CD8-positive, alpha-beta memory T cell (primary cell): ENCODE measurements around the gene TMEM14B. TPM values are rescaled to one million over a fixed set of nuclear protein-coding genes. Genes with fewer than 3 reads are reported as not detected.

Experiments
- CTCF ChIA-PET: fragments of 350-600 bp; sonication (Branson Sonifier 250); formaldehyde crosslinking; loops from one replicate; lab custom pipeline; 2021; ENCODE audit warnings: antibody characterized with exemption; lab: Charles Lee
- POLR2A ChIA-PET: fragments of 350-600 bp; sonication (Branson Sonifier 250); formaldehyde crosslinking; loops from one replicate; lab custom pipeline; 2021; ENCODE audit warnings: antibody characterized with exemption; lab: Charles Lee
- DNase-seq, 5 donors: peaks; one replicate each; pipeline versions ENCODE4 v3.0.0 to v3.0.0-alpha.2; 2020 to 2022; ENCODE audit warnings: mixed read lengths in 1 of 5
- H3K27ac ChIP-seq: one replicate; pipeline ENCODE4 v1.7.0; 2013; ENCODE audit warnings: low read depth, mild to moderate bottlenecking, low read length, moderate library complexity
- H3K27me3 ChIP-seq: 2 replicates; pipeline ENCODE4 v1.7.0; 2013; ENCODE audit warnings: low read length, mild to moderate bottlenecking; ENCODE audit not compliant: insufficient read depth, poor library complexity, severe bottlenecking
- H3K36me3 ChIP-seq: 2 replicates; pipeline ENCODE4 v1.7.0; 2013; ENCODE audit warnings: mild to moderate bottlenecking, low read length, moderate library complexity; ENCODE audit not compliant: insufficient read depth
- H3K4me1 ChIP-seq: 2 replicates; pipeline ENCODE4 v1.7.0; 2013; ENCODE audit warnings: mild to moderate bottlenecking, low read length, moderate library complexity; ENCODE audit not compliant: insufficient read depth
- H3K4me3 ChIP-seq: 2 replicates; pipeline ENCODE4 v1.7.0; 2013; ENCODE audit warnings: mild to moderate bottlenecking, low read length
- H3K9me3 ChIP-seq: 2 replicates; pipeline ENCODE4 v1.7.0; 2013; ENCODE audit warnings: mild to moderate bottlenecking, low read length
- H3K27ac Mint-ChIP-seq, 8 donors: one replicate each; pipeline ENCODE4 v1.8.0; 2020 to 2021; ENCODE audit warnings: mixed read lengths in 8 of 8, mild to moderate bottlenecking in 6 of 8, inconsistent platforms in 3 of 8, moderate library complexity in 3 of 8
- H3K27me3 Mint-ChIP-seq, 2 donors: one replicate each; pipeline ENCODE4 v1.8.0; 2020 to 2021; ENCODE audit warnings: mixed read lengths in 2 of 2, mild to moderate bottlenecking in 1 of 2, moderate library complexity in 1 of 2
- H3K36me3 Mint-ChIP-seq, 3 donors: one replicate each; pipeline ENCODE4 v1.8.0; 2020 to 2021; ENCODE audit warnings: mixed read lengths in 3 of 3, inconsistent platforms in 1 of 3, mild to moderate bottlenecking in 1 of 3
- H3K4me1 Mint-ChIP-seq, 3 donors: one replicate each; pipeline ENCODE4 v1.8.0; 2020 to 2021; ENCODE audit warnings: mixed read lengths in 3 of 3, inconsistent platforms in 1 of 3, mild to moderate bottlenecking in 1 of 3
- H3K4me3 Mint-ChIP-seq, 7 donors: one replicate each; pipeline ENCODE4 v1.8.0; 2020 to 2021; ENCODE audit warnings: mixed read lengths in 7 of 7, mild to moderate bottlenecking in 6 of 7, moderate library complexity in 4 of 7, inconsistent platforms in 2 of 7
- H3K9me3 Mint-ChIP-seq, 5 donors: one replicate each; pipeline ENCODE4 v1.8.0; 2020 to 2022; ENCODE audit warnings: mixed read lengths in 5 of 5, mild to moderate bottlenecking in 3 of 5, moderate library complexity in 2 of 5, inconsistent platforms in 1 of 5
- polyA plus RNA-seq: library from polyadenylated mRNA; unstranded; fragments of 300-500 nt; fragmentation: Illumina TruSeq; gene quantifications from one replicate; pipeline ENCODE4 v1.2.3, GENCODE V29; 2021
- total RNA-seq, 2 experiments: library from RNA; stranded (reverse); gene quantifications; one replicate each; pipeline ENCODE4 v1.2.3, GENCODE V29; 2021

TMEM14B gene
- total and polyA plus RNA-seq, 3 experiments from 2014 or later = 82.0 to 188 (median 85.1) TPM

DNA sequence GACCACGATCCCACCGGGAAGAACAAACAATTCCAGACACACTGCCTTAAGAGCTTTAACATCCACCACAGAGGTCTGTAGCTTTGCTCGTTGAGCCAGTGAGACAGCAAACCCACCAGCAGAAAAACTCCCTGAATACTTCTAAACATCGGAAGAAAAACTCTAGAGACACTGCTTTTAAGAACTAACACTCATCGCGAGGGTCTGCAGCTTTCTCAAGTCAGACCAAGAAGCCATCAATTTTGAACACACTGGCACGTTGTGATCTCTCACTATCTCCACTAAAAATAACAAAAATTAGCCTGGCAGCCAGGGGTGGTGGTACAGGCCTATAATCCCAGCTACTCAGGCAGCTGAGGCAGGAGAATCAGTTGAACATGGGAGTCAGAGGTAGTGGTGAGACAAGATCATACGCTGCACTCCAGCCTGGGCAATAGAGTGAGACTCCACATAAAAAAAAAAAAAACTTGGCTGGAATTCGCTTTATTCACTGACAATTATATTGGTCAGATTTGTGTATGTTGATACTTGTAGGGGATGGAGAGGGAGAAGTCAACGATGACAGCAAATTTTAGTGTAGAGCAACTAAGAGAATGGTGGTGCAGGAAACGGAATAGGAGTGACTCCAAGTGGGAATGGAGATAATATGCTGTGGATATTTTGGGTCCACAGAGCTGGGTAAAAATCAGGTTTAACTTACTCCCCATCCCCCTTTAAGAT lies 25.6 kb upstream of the TMEM14B start:
- no peaks in the 10 kb centered on the region for H3K9me3 ChIP-seq
- peaks cover 35% of the 10 kb centered on the region for H3K4me1 ChIP-seq
- H3K4me3 Mint-ChIP-seq = peak overlapping the region; percentile 85 to 97 (median 94)
- peaks cover 0 to 3% (median 0%) of the 10 kb centered on the region in 5 donors for H3K9me3 Mint-ChIP-seq
- H3K4me3 ChIP-seq = peak overlapping the region; percentile 83
- no peaks in the 10 kb centered on the region for H3K36me3 ChIP-seq
- CTCF ChIA-PET = interaction anchor here (0.8 to 3.1 kb wide), 4 partner anchors 11 to 38 kb away, joined by 3 to 11 read pairs (median 3); partner anchors contain the start of genes C6orf52 and PAK1IP1
- peaks cover 53 to 83% (median 74%) of the 10 kb centered on the region in 3 donors for H3K4me1 Mint-ChIP-seq
- H3K27ac ChIP-seq = peak overlapping the region; percentile 84
- H3K27me3 Mint-ChIP-seq = no peaks in the 10 kb centered on the region
- H3K27ac Mint-ChIP-seq = peak overlapping the region; percentile 81 to 98 (median 92)
- H3K36me3 Mint-ChIP-seq = peaks cover 0 to 16% (median 3%) of the 10 kb centered on the region in 3 donors
- H3K27me3 ChIP-seq = no peaks in the 10 kb centered on the region
- DNase-seq = no peak
- POLR2A ChIA-PET = interaction anchor here (0.6 to 1.6 kb wide), 4 partner anchors 22 to 27 kb away, joined by 3 to 17 read pairs (median 6); partner anchors contain the start of genes C6orf52 and PAK1IP1

DNA sequence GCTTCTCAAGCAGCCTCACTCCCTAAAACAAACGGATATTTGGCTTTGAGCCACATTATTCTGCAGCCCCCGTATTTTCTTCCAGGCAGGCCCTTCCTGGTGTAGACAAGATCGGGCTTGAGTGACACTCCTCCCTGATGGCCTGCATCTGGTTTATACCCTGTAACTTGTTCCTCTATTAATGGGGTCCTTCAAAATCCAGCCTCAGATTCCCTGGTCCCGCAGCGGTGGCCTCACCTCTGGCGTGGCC lies 25.1 kb upstream of the TMEM14B start:
- ChIA-PET POLR2A (interaction anchor here (1.0 kb wide), 1 partner anchor 28 kb away, joined by 5 read pairs; the partner anchor contains the start of genes C6orf52 and PAK1IP1), CTCF (interaction anchor here (1.3 to 3.1 kb wide), 2 partner anchors 20 to 28 kb away, joined by 3 to 11 read pairs; partner anchors contain the start of genes C6orf52 and PAK1IP1)
- Histone ChIP-seq H3K27ac (peak overlapping the region; percentile 84), H3K36me3 (no peaks in the 10 kb centered on the region), H3K27me3 (no peaks in the 10 kb centered on the region), H3K9me3 (no peaks in the 10 kb centered on the region), H3K4me1 (peaks cover 35% of the 10 kb centered on the region), H3K4me3 (peak overlapping the region; percentile 83)
- Mint-ChIP-seq H3K27ac (peak overlapping the region; percentile 81 to 98 (median 92)), H3K4me3 (peak overlapping the region; percentile 85 to 97 (median 94)), H3K9me3 (peaks cover 0 to 3% (median 0%) of the 10 kb centered on the region in 5 donors), H3K27me3 (no peaks in the 10 kb centered on the region), H3K36me3 (peaks cover 0 to 19% (median 3%) of the 10 kb centered on the region in 3 donors), H3K4me1 (peaks cover 55 to 82% (median 77%) of the 10 kb centered on the region in 3 donors)
- DNase-seq = peak in 1 of 5 donors; percentile 19

GRCh38 chr6:10722820-10723566 lies 24.6 kb upstream of the TMEM14B start, which contains the start of gene TMEM14C:
Gene TMEM14C, plus strand, starts transcription at chr6:10723070. Its CDS starts 1,544 bp downstream, at chr6:10724614.
- Histone ChIP-seq H3K4me3 (peak within 1 kb of the TSS; percentile 83), H3K27me3 (no peaks in the 10 kb centered on the region), H3K4me1 (peaks cover 35% of the 10 kb centered on the region), H3K36me3 (no peaks in the 10 kb centered on the region), H3K9me3 (no peaks in the 10 kb centered on the region), H3K27ac (peak within 1 kb of the TSS; percentile 84)
- H3K4me1 Mint-ChIP-seq = peaks cover 58 to 86% (median 80%) of the 10 kb centered on the region in 3 donors
- peak; percentile 63 to 81 (median 72) for DNase-seq
- ChIA-PET CTCF (interaction anchor here (1.3 to 3.1 kb wide), 2 partner anchors 20 to 28 kb away, joined by 3 to 11 read pairs; partner anchors contain the start of genes C6orf52 and PAK1IP1), POLR2A (interaction anchor here (1.0 kb wide), 1 partner anchor 28 kb away, joined by 5 read pairs; the partner anchor contains the start of genes C6orf52 and PAK1IP1)
- H3K4me3 Mint-ChIP-seq = peak within 1 kb of the TSS; percentile 85 to 97 (median 94)
- H3K9me3 Mint-ChIP-seq = peaks cover 0 to 3% (median 0%) of the 10 kb centered on the region in 5 donors
- peak within 1 kb of the TSS; percentile 81 to 98 (median 95) for H3K27ac Mint-ChIP-seq
- no peaks in the 10 kb centered on the region for H3K27me3 Mint-ChIP-seq
- H3K36me3 Mint-ChIP-seq = peaks cover 0 to 22% (median 3%) of the 10 kb centered on the region in 3 donors

- Mint-ChIP-seq H3K36me3 (peaks cover 0 to 26% (median 3%) of the 10 kb centered on the region in 3 donors), H3K27ac (peak overlapping the region; percentile 81 to 98 (median 95)), H3K4me1 (peaks cover 60 to 88% (median 80%) of the 10 kb centered on the region in 3 donors), H3K27me3 (no peaks in the 10 kb centered on the region), H3K4me3 (peak overlapping the region; percentile 85 to 97 (median 94)), H3K9me3 (peaks cover 0 to 3% (median 0%) of the 10 kb centered on the region in 5 donors)
- H3K36me3 ChIP-seq = no peaks in the 10 kb centered on the region
- no peak for DNase-seq
- ChIA-PET CTCF (interaction anchor here (3.1 kb wide), 1 partner anchor 29 kb away, joined by 11 read pairs; the partner anchor contains the start of genes C6orf52 and PAK1IP1), POLR2A (no interaction called here)
- H3K27ac ChIP-seq = peak overlapping the region; percentile 84
- no peaks in the 10 kb centered on the region for H3K9me3 ChIP-seq
- no peaks in the 10 kb centered on the region for H3K27me3 ChIP-seq
- H3K4me1 ChIP-seq = peaks cover 35% of the 10 kb centered on the region
- H3K4me3 ChIP-seq = peak overlapping the region; percentile 83
These were observed 24.1 kb upstream of the TMEM14B start for GRCh38 chr6:10723567-10723881.

GRCh38 chr6:10725044-10725443 lies 22.6 kb upstream of the TMEM14B start:
- Histone ChIP-seq H3K4me1 (peaks cover 35% of the 10 kb centered on the region), H3K9me3 (no peaks in the 10 kb centered on the region), H3K27me3 (no peaks in the 10 kb centered on the region), H3K4me3 (no peak overlapping the region), H3K27ac (no peak overlapping the region), H3K36me3 (no peaks in the 10 kb centered on the region)
- ChIA-PET CTCF (no interaction called here), POLR2A (no interaction called here)
- Mint-ChIP-seq H3K4me1 (peaks cover 54 to 75% (median 67%) of the 10 kb centered on the region in 3 donors), H3K36me3 (peaks cover 0 to 33% (median under 1%) of the 10 kb centered on the region in 3 donors), H3K27ac (peak overlapping the region in 5 of 8 donors; percentile 33 to 87 (median 40)), H3K27me3 (no peaks in the 10 kb centered on the region), H3K4me3 (peak overlapping the region in 3 of 7 donors; percentile 33 to 85 (median 53)), H3K9me3 (no peaks in the 10 kb centered on the region)
- DNase-seq = no peak

DNA sequence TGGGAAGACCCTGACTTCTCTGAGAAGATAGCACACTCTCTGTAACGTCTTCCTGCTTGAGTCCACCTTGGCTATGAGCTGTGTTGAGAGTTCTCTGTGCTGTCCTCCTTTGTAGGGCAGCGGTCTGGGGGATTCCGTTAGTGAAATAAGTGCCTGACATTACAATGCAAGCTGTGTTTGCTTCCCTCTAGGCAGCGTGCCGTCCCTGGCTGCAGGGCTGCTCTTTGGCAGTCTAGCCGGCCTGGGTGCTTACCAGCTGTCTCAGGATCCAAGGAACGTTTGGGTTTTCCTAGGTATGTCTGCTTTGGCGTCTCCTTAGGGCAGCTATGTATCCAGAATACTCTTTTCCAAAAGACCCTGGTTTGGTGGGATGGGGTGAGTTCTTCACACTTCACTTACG lies 21.9 kb upstream of the TMEM14B start:
- H3K4me3 Mint-ChIP-seq = peak overlapping the region in 2 of 7 donors; percentile 10 to 23
- H3K4me3 ChIP-seq = no peak overlapping the region
- POLR2A ChIA-PET = no interaction called here

GRCh38 chr6:10730254-10730653 lies 17.4 kb upstream of the TMEM14B start:
- CTCF ChIA-PET = no interaction called here

More for the DNA sequence above, 21.9 kb upstream of the TMEM14B start:
- Histone ChIP-seq H3K36me3 (no peaks in the 10 kb centered on the region), H3K27me3 (no peaks in the 10 kb centered on the region), H3K9me3 (no peaks in the 10 kb centered on the region), H3K4me1 (peaks cover 35% of the 10 kb centered on the region), H3K27ac (no peak overlapping the region)
- H3K27ac Mint-ChIP-seq = peak overlapping the region in 6 of 8 donors; percentile 30 to 87 (median 68)
- H3K9me3 Mint-ChIP-seq = no peaks in the 10 kb centered on the region
- H3K4me1 Mint-ChIP-seq = peaks cover 54 to 79% (median 67%) of the 10 kb centered on the region in 3 donors
- no peaks in the 10 kb centered on the region for H3K27me3 Mint-ChIP-seq
- CTCF ChIA-PET = no interaction called here
- no peak for DNase-seq
- peaks cover 0 to 40% (median 6%) of the 10 kb centered on the region in 3 donors for H3K36me3 Mint-ChIP-seq

More at GRCh38 chr6:10730254-10730653, 17.4 kb upstream of the TMEM14B start:
- no peaks in the 10 kb centered on the region for H3K9me3 Mint-ChIP-seq
- peaks cover 0 to 53% (median 6%) of the 10 kb centered on the region in 3 donors for H3K36me3 Mint-ChIP-seq
- Histone ChIP-seq H3K36me3 (no peaks in the 10 kb centered on the region), H3K27me3 (no peaks in the 10 kb centered on the region), H3K9me3 (no peaks in the 10 kb centered on the region), H3K4me1 (peaks cover 4% of the 10 kb centered on the region), H3K27ac (no peak overlapping the region), H3K4me3 (no peak overlapping the region)
- H3K27me3 Mint-ChIP-seq = no peaks in the 10 kb centered on the region
- peak overlapping the region in 3 of 8 donors; percentile 23 to 78 (median 71) for H3K27ac Mint-ChIP-seq
- POLR2A ChIA-PET = no interaction called here
- DNase-seq = no peak
- H3K4me3 Mint-ChIP-seq = peak overlapping the region in 1 of 7 donors; percentile 61
- peaks cover 27 to 49% (median 40%) of the 10 kb centered on the region in 3 donors for H3K4me1 Mint-ChIP-seq
